HG03558 (cell line): ENCODE data around the gene GGTLC3.
"Not testable (repeated sequence)": the region's sequence is repeated elsewhere in the genome, so short reads cannot be mapped to it uniquely, and the experiment has no call there.

ENCODE experiments used
- ATAC-seq: cut with Tn5 transposase; IDR thresholded peaks from one replicate; pipeline ENCODE4 v1.9.1; 2021; ENCODE audit warnings: moderate number of reproducible peaks; ENCODE audit not compliant: unreplicated experiment; ENCODE audit errors: extremely low read depth

GGTLC3 gene

DNA sequence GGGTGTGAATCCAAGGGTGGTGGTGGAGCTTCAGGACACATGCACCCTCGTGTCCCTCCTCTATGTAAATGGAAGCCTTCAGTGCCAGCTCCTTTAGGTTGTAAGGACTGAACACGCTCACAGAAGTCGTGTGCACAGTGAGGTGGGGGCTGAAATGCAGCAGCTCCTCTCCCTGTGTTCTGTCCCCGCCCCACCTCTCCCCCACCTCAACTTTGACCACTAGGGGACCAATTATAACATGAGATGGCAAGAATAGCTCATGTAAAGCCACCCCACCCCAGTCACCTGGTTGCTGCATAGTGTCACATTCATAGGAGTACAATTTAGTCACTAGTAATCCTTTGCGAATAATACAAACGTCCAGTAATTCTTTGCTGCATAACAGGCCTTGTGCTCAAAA is 4.8 kb upstream of the GGTLC3 start:
- not testable (repeated sequence) for ATAC-seq

DNA sequence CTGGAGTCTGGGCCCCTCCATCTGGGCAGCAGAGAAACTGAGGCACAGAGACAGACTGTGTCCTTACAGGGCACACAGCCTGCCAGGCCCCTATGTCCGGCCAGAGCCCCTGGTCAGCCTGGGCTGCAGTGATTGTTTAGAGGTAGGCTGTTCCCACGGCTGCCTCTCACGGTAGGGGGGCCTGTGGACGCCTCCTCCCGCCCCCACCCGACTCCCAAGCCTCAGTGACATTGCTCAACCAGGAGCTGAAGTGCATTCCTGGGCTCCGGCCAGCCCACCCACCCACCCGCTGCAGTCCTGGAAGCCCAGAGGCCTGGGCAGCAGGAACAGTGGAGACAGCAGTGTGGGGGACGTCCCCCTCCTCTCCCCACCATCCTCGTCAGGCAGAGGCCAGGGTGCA is 4.5 kb downstream of the GGTLC3 start:
- ATAC-seq = not testable (repeated sequence)

DNA sequence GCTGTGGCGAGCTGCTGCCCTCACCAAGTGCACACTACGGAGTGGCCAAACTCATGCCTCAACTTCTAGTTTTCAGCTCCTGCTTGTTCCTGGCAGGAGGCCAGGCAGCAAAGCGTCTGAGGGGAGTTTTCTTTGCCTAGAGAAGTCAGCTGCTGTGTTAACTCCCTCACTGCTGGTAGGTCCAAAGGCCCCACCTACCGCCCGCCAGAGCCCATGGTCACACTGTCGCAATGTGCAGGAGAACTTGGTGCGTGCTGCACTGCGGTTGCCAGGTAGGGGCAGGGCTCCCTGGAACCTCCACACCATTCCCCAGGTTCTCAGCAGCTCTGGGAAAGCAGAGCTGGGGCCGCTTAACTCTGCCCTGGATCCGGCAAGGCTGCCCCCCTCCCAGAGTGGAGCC is 5.6 kb downstream of the GGTLC3 start:
- not testable (repeated sequence) for ATAC-seq

DNA sequence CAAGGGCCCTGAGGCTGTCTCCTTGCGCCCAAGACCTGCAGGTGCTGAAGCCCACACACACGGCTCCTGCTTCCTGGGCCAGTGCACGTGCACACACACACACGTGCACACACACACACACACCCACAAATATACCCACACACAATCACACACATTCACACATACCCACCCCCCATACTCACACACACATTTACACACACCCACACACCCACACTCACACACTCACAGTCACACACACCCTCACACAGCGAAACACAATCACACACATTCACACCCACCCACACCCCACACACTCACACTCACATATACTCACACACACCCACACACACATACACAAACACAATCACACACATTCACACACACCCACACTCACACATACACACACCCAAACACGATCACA is 6.6 kb downstream of the GGTLC3 start:
- ATAC-seq = not testable (repeated sequence)

DNA sequence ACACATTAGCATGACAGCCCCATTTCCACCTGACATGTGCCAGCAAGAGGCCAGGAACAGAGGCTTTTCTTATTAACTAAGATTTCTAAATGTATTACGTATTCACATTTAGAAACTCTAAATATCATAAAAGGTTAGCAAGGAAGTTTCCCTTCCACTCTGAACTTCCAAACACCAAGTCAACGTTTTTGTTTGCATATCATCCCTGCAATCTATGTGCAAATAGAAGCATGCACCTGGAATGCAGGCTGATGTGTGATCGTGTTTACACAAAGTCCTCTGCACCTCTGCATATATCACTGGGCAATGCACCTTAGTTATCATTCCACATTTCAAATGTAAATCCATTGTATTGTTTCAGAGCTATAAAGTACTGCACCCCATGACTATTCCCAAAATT is 21.7 kb downstream of the GGTLC3 start:
- ATAC-seq = not testable (repeated sequence)
